Endothelial cell of umbilical vein (primary cell): Measurements from ENCODE around the gene ZNF777. TPM values are rescaled to one million over a fixed set of nuclear protein-coding genes. Genes with fewer than 3 reads are reported as not detected.

Experiments
- BruUV-seq: library from RNA; stranded (reverse); fragments of 400-500 nt; replicated peaks from 2 replicates; lab custom pipeline; 2021; lab: Mats Ljungman, UMichigan
- CTCF ChIA-PET: fragments of 300-600, 350-600 bp; sonication (Branson Sonifier 250); formaldehyde crosslinking; loops from one replicate; lab custom pipeline; 2021; ENCODE audit warnings: antibody characterized with exemption, inconsistent platforms; lab: Charles Lee
- POLR2A ChIA-PET: fragments of 300-600, 350-600 bp; sonication (Branson Sonifier 250); formaldehyde crosslinking; loops from one replicate; lab custom pipeline; 2021; ENCODE audit warnings: antibody characterized with exemption, inconsistent platforms; lab: Charles Lee
- DNase-seq: peaks from one replicate; pipeline ENCODE4 v3.0.0-alpha.2; 2011; ENCODE audit warnings: low read depth, low spot score
- FAIRE-seq: peaks from 2 replicates; lab custom pipeline; 2011; peaks lifted over from hg19 to GRCh38; lab: Jason Lieb, UNC
- H2AFZ ChIP-seq: 2 replicates; pipeline ENCODE4 v1.6.0; 2012; ENCODE audit warnings: low read depth, low read length, control low read depth, inconsistent platforms
- H3K27ac ChIP-seq: 2 replicates; pipeline ENCODE4 v1.5.1; 2011; ENCODE audit warnings: low read depth, mild to moderate bottlenecking, control low read depth, low read length, moderate library complexity; ENCODE audit not compliant: insufficient read depth
- H3K27me3 ChIP-seq, 2 experiments: 2 replicates each; pipeline versions ENCODE4 v1.6.0 to v1.6.1; 2011; ENCODE audit warnings: low read length in 2 of 2, mixed read lengths in 1 of 2; ENCODE audit not compliant: control insufficient read depth in 2 of 2, insufficient read depth in 2 of 2
- H3K36me3 ChIP-seq, 2 experiments: 2 replicates in 1 of 2; 3 replicates in 1 of 2; pipeline ENCODE4 v1.5.1; 2011; ENCODE audit warnings: low read length in 2 of 2, mild to moderate bottlenecking in 1 of 2, moderate library complexity in 1 of 2; ENCODE audit not compliant: control insufficient read depth in 2 of 2, insufficient read depth in 2 of 2; ENCODE audit errors: extremely low read depth in 1 of 2
- H3K4me1 ChIP-seq: 3 replicates; pipeline ENCODE4 v1.5.1; 2011; ENCODE audit warnings: mild to moderate bottlenecking, low read length; ENCODE audit not compliant: control insufficient read depth, insufficient read depth; ENCODE audit errors: extremely low read depth
- H3K4me2 ChIP-seq: 2 replicates; pipeline ENCODE4 v1.6.1; 2011; ENCODE audit warnings: low read length, control low read depth, mixed read lengths; ENCODE audit not compliant: insufficient read depth
- H3K4me3 ChIP-seq, 3 experiments: fragments of 200-600 bp in 1 of 3; sonication (generic), shearing (Covaris generic) in 1 of 3; replicated peaks in 1 of 3; 2 replicates each; pipeline ENCODE4 v1.5.1; 2011 to 2016; ENCODE audit warnings: control low read depth in 3 of 3, low read length in 3 of 3, mild to moderate bottlenecking in 2 of 3, inconsistent platforms in 1 of 3, low read depth in 1 of 3, moderate library complexity in 1 of 3; ENCODE audit not compliant: insufficient read depth in 1 of 3
- H3K79me2 ChIP-seq: 2 replicates; pipeline ENCODE4 v1.6.0; 2012; ENCODE audit warnings: low read length, inconsistent platforms; ENCODE audit not compliant: control insufficient read depth, insufficient read depth
- H3K9ac ChIP-seq: replicated peaks from 2 replicates; pipeline ENCODE3; 2011; ENCODE audit warnings: low read length, control low read depth; ENCODE audit not compliant: insufficient read depth; ENCODE audit errors: extremely low read depth
- H3K9me1 ChIP-seq: replicated peaks from 3 replicates; pipeline ENCODE4 v1.6.0; 2011; ENCODE audit warnings: mild to moderate bottlenecking, low read length; ENCODE audit not compliant: control insufficient read depth, insufficient read depth; ENCODE audit errors: extremely low read depth
- H3K9me3 ChIP-seq: replicated peaks from 2 replicates; pipeline ENCODE4 v1.5.1; 2012; ENCODE audit warnings: low read length, inconsistent platforms; ENCODE audit not compliant: control insufficient read depth, insufficient read depth
- H4K20me1 ChIP-seq: replicated peaks from 2 replicates; pipeline ENCODE3; 2011; ENCODE audit warnings: mild to moderate bottlenecking, low read length; ENCODE audit not compliant: control insufficient read depth, insufficient read depth; ENCODE audit errors: extremely low read depth
- EZH2 ChIP-seq: IDR thresholded peaks from 2 replicates; pipeline ENCODE4 v1.6.1; 2012; ENCODE audit warnings: borderline replicate concordance, low read depth, mild to moderate bottlenecking, moderate library complexity, low read length, inconsistent platforms; ENCODE audit not compliant: severe bottlenecking
- FOS ChIP-seq: IDR thresholded peaks from 2 replicates; pipeline ENCODE4 v1.6.1; 2011; ENCODE audit warnings: mild to moderate bottlenecking, low read length, moderate library complexity, borderline replicate concordance; ENCODE audit not compliant: insufficient read depth
- GATA2 ChIP-seq: IDR thresholded peaks from 2 replicates; pipeline ENCODE4 v1.7.0; 2011; ENCODE audit warnings: low read depth, mild to moderate bottlenecking, moderate library complexity, mixed read lengths, low read length; ENCODE audit not compliant: insufficient read length, insufficient read depth
- JUN ChIP-seq: IDR thresholded peaks from 2 replicates; pipeline ENCODE4 v1.6.1; 2011; ENCODE audit warnings: borderline replicate concordance, low read depth; ENCODE audit not compliant: insufficient read length, insufficient read depth
- MYC ChIP-seq: IDR thresholded peaks from one replicate; pipeline ENCODE4 v1.6.1; 2011; ENCODE audit warnings: mild to moderate bottlenecking, low read depth, low read length
- POLR2A ChIP-seq: IDR thresholded peaks from 2 replicates; pipeline ENCODE4 v1.6.1; 2012; ENCODE audit warnings: low read depth, mild to moderate bottlenecking, control low read depth, low read length
- POLR2AphosphoS5 ChIP-seq: IDR thresholded peaks from 2 replicates; pipeline ENCODE4 v1.6.1; 2012; ENCODE audit warnings: low read depth, mild to moderate bottlenecking, control low read depth, low read length, moderate library complexity; ENCODE audit not compliant: insufficient read depth
- dilution Hi-C: fragments of 300-500 bp; cut with MboI; formaldehyde crosslinking; loops from one replicate; pipeline ENCODE4 v1.15.0; 2019; ENCODE audit warnings: low sequenced_read_pairs; ENCODE audit not compliant: extremely low pct_ligation_motif_present
- intact Hi-C: fragments of 100-400 bp; cut with micrococcal nuclease; formaldehyde crosslinking; loops from one replicate; pipeline ENCODE4 v1.10.0; 2022
- polyA plus RNA-seq, 4 experiments: library from polyadenylated mRNA; depleted of rRNA in 3 of 4; stranded (reverse) in 3 of 4; unstranded in 1 of 4; fragments of >200 nt; gene quantifications; 2 replicates each; pipeline versions ENCODE4 v1.2.1 to v1.2.3, GENCODE V29; 2011 to 2012; ENCODE audit warnings: missing spikeins in 1 of 4
- total RNA-seq: library from RNA; stranded (reverse); gene quantifications from 2 replicates; pipeline ENCODE4 v1.2.3, GENCODE V29; 2021
- TF ChIP-seq, protein P1 (sequence below): IDR thresholded peaks from 2 replicates; pipeline ENCODE4 v1.6.1; 2011; ENCODE audit not compliant: insufficient read depth, insufficient read length
- TF ChIP-seq, protein P2 (sequence below), 2 donors: IDR thresholded peaks; 1 replicate in 1 of 2; 2 replicates in 1 of 2; pipeline ENCODE4 v1.5.1; 2011; ENCODE audit warnings: low read length in 2 of 2, mild to moderate bottlenecking in 2 of 2, moderate library complexity in 2 of 2, control low read depth in 1 of 2, inconsistent platforms in 1 of 2, low read depth in 1 of 2; ENCODE audit not compliant: insufficient read depth in 1 of 2; ENCODE audit errors: extremely low read depth in 1 of 2

The ZNF777 gene
- total and polyA plus RNA-seq, 2 donors (not counting 3 experiments of a cell fraction or from before 2014, with no cell fraction given): 7.4 to 11.1 TPM

DNA sequence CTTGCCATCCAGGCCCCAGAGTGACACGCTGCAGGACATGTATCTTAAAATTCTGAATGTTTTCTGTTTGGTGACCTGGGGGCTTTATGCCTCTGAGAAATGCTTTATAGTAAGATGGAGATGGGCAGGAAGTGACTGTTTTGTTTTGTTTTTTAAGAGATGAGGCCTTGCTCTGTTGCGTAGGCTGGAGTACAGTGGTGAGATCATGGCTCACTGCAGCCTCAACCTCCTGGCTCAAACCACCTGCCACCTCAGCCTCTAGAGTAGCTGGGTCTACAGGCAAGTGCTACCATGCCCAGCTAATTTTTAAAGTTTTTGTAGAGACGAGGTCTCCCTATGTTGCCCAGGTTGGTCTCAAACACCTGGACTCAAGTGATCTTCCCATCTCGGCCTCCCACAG, 20.6 kb downstream of the ZNF777 start:
- Histone ChIP-seq H3K9ac (no peak overlapping the region), H3K4me3 (no peak overlapping the region), H2AFZ (no peak overlapping the region), H4K20me1 (no peaks in the 10 kb centered on the region), H3K79me2 (no peaks in the 10 kb centered on the region), H3K4me2 (no peak overlapping the region), H3K4me1 (no peaks in the 10 kb centered on the region), H3K27ac (no peak overlapping the region), H3K9me3 (no peaks in the 10 kb centered on the region), H3K9me1 (no peaks in the 10 kb centered on the region), H3K36me3 (peaks cover 0 to 2% of the 10 kb centered on the region in 2 experiments), H3K27me3 (no peaks in the 10 kb centered on the region)
- intact Hi-C loops (no loop called here), dilution Hi-C loops (no loop called here)
- CTCF ChIA-PET: no interaction called here
- TF ChIP-seq POLR2A: no peak
- no peak for TF ChIP-seq JUN
- TF ChIP-seq FOS: no peak
- TF ChIP-seq, protein P1, sequence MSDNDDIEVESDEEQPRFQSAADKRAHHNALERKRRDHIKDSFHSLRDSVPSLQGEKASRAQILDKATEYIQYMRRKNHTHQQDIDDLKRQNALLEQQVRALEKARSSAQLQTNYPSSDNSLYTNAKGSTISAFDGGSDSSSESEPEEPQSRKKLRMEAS: no peak
- TF ChIP-seq EZH2: no peak
- no peak for TF ChIP-seq MYC
- POLR2A ChIA-PET: no interaction called here
- no peak for DNase-seq
- FAIRE-seq: no peak
- no TSS peak for BruUV-seq

DNA sequence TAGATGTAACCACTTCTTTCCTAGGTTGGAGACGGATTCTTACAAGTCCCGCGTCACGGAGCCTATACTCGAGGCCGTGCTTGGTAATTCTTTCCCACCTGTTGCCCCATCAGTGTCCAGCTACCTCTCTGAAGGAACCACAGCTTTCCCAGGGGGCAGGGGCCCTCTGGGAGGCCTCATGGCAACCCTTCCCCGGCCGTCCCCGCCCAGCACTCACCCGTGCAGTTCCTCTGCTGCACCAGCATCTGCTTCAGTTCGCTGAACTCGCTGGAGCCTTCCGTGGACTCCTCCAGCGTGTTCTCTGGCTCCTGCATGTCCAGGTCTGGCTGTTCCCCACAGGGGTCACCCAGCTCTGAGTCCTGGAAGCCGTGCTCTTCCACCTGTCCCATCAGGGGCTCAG, 24.5 kb downstream of the ZNF777 start:
- intact Hi-C loops: no loop called here
- Histone ChIP-seq H3K4me1 (no peaks in the 10 kb centered on the region), H3K9me3 (no peaks in the 10 kb centered on the region), H3K4me3 (no peak overlapping the region), H3K79me2 (no peaks in the 10 kb centered on the region), H3K27ac (no peak overlapping the region), H3K9me1 (no peaks in the 10 kb centered on the region), H3K9ac (no peak overlapping the region), H3K4me2 (no peak overlapping the region), H2AFZ (no peak overlapping the region), H3K36me3 (peaks cover 4 to 14% of the 10 kb centered on the region in 2 experiments), H3K27me3 (no peaks in the 10 kb centered on the region), H4K20me1 (no peaks in the 10 kb centered on the region)
- TF ChIP-seq POLR2A (no peak), GATA2 (no peak), MYC (no peak), FOS (no peak), POLR2AphosphoS5 (no peak), EZH2 (no peak), JUN (no peak)
- TF ChIP-seq, protein P1: no peak
- TF ChIP-seq, protein P2, sequence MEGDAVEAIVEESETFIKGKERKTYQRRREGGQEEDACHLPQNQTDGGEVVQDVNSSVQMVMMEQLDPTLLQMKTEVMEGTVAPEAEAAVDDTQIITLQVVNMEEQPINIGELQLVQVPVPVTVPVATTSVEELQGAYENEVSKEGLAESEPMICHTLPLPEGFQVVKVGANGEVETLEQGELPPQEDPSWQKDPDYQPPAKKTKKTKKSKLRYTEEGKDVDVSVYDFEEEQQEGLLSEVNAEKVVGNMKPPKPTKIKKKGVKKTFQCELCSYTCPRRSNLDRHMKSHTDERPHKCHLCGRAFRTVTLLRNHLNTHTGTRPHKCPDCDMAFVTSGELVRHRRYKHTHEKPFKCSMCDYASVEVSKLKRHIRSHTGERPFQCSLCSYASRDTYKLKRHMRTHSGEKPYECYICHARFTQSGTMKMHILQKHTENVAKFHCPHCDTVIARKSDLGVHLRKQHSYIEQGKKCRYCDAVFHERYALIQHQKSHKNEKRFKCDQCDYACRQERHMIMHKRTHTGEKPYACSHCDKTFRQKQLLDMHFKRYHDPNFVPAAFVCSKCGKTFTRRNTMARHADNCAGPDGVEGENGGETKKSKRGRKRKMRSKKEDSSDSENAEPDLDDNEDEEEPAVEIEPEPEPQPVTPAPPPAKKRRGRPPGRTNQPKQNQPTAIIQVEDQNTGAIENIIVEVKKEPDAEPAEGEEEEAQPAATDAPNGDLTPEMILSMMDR (IDR thresholded peaks at IDR 0.05; ENCODE audit: extremely low read depth in 1 of 2, insufficient read depth in 1 of 2, low read depth in 1 of 2, low read length in 2 of 2): no peak
- FAIRE-seq: no peak
- dilution Hi-C loops: no loop called here
- ChIA-PET CTCF (no interaction called here), POLR2A (no interaction called here)
- no peak for DNase-seq
- no TSS peak for BruUV-seq
